ENCODE measurements around the gene RHBDD3. TPM values are rescaled to one million over a fixed set of nuclear protein-coding genes. Genes with fewer than 3 reads are reported as not detected.

Gene RHBDD3
- total and polyA plus RNA-seq, 9 of the 15 experiments (the other 6 are each of a cell fraction or from before 2014, with no cell fraction given) = 0.32 to 35.6 (median 14.0) TPM

GRCh38 chr22:29315286-29316140, 47.7 kb upstream of the RHBDD3 start, which contains the start of gene RASL10A:
RASL10A (minus strand) TSS chr22:29315697; CDS start chr22:29315246, 451 bp downstream.
- no peak for FAIRE-seq
- Histone ChIP-seq H3K9ac (ENCODE audit: insufficient read depth in 1 of 2, low read depth in 2 of 2, low read length in 2 of 2) (peak within 1 kb of the TSS in 1 of 2 experiments; percentile 35; a peak in 2 of 4 replicates), H3K79me2 (ENCODE audit: control insufficient read depth, insufficient read depth, low read length) (no peaks in the 10 kb centered on the region), H3K27me3 (ENCODE audit: control insufficient read depth in 2 of 2, insufficient read depth in 2 of 2, low read length in 2 of 2) (no peaks in the 10 kb centered on the region), H3K4me1 (replicated peaks in 1 of 2; ENCODE audit: control insufficient read depth in 2 of 2, insufficient read depth in 2 of 2, low read length in 2 of 2) (peaks cover 4 to 45% of the 10 kb centered on the region in 2 experiments; a peak in 4 of 5 replicates), H3K36me3 (ENCODE audit: control insufficient read depth, insufficient read depth, low read length) (0 out of 3 replicates have a peak, but pooled peaks cover 2% of the 10 kb centered on the region), H3K9me3 (replicated peaks; ENCODE audit: control insufficient read depth, insufficient read depth, low read depth, low read length) (no peaks in the 10 kb centered on the region), H4K20me1 (replicated peaks; ENCODE audit: control insufficient read depth, insufficient read depth, low read length) (no peaks in the 10 kb centered on the region), H3K4me2 (ENCODE audit: insufficient read depth, low read length) (no peak within 1 kb of the TSS), H3K27ac (ENCODE audit: extremely low read depth, low read depth, low read length) (no peak within 1 kb of the TSS), H3K9me1 (ENCODE audit: control insufficient read depth, insufficient read depth, low read length) (no peaks in the 10 kb centered on the region), H3K4me3 (no peak within 1 kb of the TSS), H2AFZ (ENCODE audit: low read depth, low read length) (no peak within 1 kb of the TSS)
- BruUV-seq (replicated peaks) = no TSS peak
- intact Hi-C loops (cut with micrococcal nuclease) (no loop called here), in situ Hi-C loops (cut with MboI) (no loop called here)
- peak in 2 of 4 experiments; percentile 46 to 51 for DNase-seq (ENCODE audit: extremely low read depth in 1 of 4, low spot score in 3 of 4)
- no peak for ATAC-seq
- ChIA-PET CTCF (ENCODE audit: low intra/inter-chr PET ratio) (no interaction called here), POLR2A (no interaction called here)
- 36% methylated on average over 21 of the region's 103 CpGs for WGBS (ENCODE audit: insufficient coverage, low coverage, missing lambda C conversion rate)
- no peak for TF ChIP-seq ZNF77 (CRISPR knock-in tag; IDR thresholded peaks at IDR 0.05)
- TF ChIP-seq MTF1 (CRISPR knock-in tag; IDR thresholded peaks at IDR 0.05; ENCODE audit: borderline replicate concordance) = no peak
- TF ChIP-seq LEF1 (IDR thresholded peaks at IDR 0.05) = no peak
- no peak for TF ChIP-seq SIRT6 (IDR thresholded peaks at IDR 0.05; ENCODE audit: low read depth, low read length)
- 0 out of 2 replicates have a peak, but pooled peaks have one; percentile 27 for TF ChIP-seq ZNF740 (CRISPR knock-in tag; IDR thresholded peaks at IDR 0.05)
- TF ChIP-seq ZNF740 (tag; IDR thresholded peaks at IDR 0.05) = no peak
- TF ChIP-seq GTF2F1 (IDR thresholded peaks at IDR 0.05; ENCODE audit: low read depth, low read length) = no peak
- TF ChIP-seq ATF1 (CRISPR knock-in tag; IDR thresholded peaks at IDR 0.05) = no peak
- no peak for TF ChIP-seq ATF1 (tag; IDR thresholded peaks at IDR 0.05)
- peak; percentile 44; the same call in 1 of the 2 replicates for TF ChIP-seq ZBTB7A (IDR thresholded peaks at IDR 0.05; ENCODE audit: borderline replicate concordance, control insufficient read depth, low read depth, low read length)
- TF ChIP-seq CHD1 (IDR thresholded peaks at IDR 0.05; ENCODE audit: low read length) = no peak
- TF ChIP-seq CGGBP1 (CRISPR knock-in tag; IDR thresholded peaks at IDR 0.05) = no peak
- no peak for TF ChIP-seq HOMEZ (CRISPR knock-in tag; IDR thresholded peaks at IDR 0.05)
- TF ChIP-seq NFATC3 (IDR thresholded peaks at IDR 0.05) = no peak
- TF ChIP-seq ZNF449 (CRISPR knock-in tag; IDR thresholded peaks at IDR 0.05) = no peak
- TF ChIP-seq ZBTB9 (CRISPR knock-in tag; IDR thresholded peaks at IDR 0.05) = no peak
- TF ChIP-seq SMARCB1 (IDR thresholded peaks at IDR 0.05; ENCODE audit: insufficient read length, low read depth) = no peak

Data from K562 (cell line).